Keratinocyte (primary cell): ENCODE measurements around the gene SETBP1.

ENCODE experiments used
- CTCF ChIP-seq, 3 experiments: IDR thresholded peaks in 1 of 3; conservative IDR thresholded peaks in 1 of 3; optimal IDR thresholded peaks in 1 of 3; 2 replicates in 2 of 3; 3 replicates in 1 of 3; pipeline versions ENCODE3 to v1.5.1; 2011; ENCODE audit warnings: low read length in 3 of 3, mild to moderate bottlenecking in 3 of 3, moderate library complexity in 2 of 3, control low read depth in 1 of 3, inconsistent platforms in 1 of 3; ENCODE audit not compliant: insufficient read depth in 2 of 3; ENCODE audit errors: extremely low read depth in 1 of 3
- EZH2 ChIP-seq: IDR thresholded peaks from one replicate; pipeline ENCODE4 v1.6.1; 2012; ENCODE audit warnings: inconsistent platforms, mild to moderate bottlenecking, low read length, moderate library complexity

- TF ChIP-seq EZH2 (no peak), CTCF (optimal IDR thresholded peaks at IDR 0.05 in 1 of 3, IDR thresholded peaks at IDR 0.05 in 1 of 3, conservative IDR thresholded peaks at IDR 0.05 in 1 of 3; ENCODE audit: extremely low read depth in 1 of 3, insufficient read depth in 2 of 3, low read length in 3 of 3) (no peak)
Observed at GRCh38 chr18:44967599-44967998, 286.9 kb downstream of the SETBP1 start.
